Cardiac septum (tissue), 1 donor: Measurements from ENCODE around the gene SMAGP. TPM values are rescaled to one million over a fixed set of nuclear protein-coding genes. Genes with fewer than 3 reads are reported as not detected.

Source experiments
- DNase-seq: peaks from one replicate; pipeline ENCODE4 v3.0.0-alpha.2; 2020; ENCODE audit warnings: low spot score
- intact Hi-C: fragments of 100-400 bp; cut with DNase I; formaldehyde crosslinking; loops from one replicate; pipeline ENCODE4 v1.14.0; 2022
- total RNA-seq: library from RNA; stranded (reverse); fragmentation: NEBNext Ultra II Directional; extraction: Animal tissue kit (Norgen Biotek cat#: 25700); gene quantifications from one replicate; pipeline ENCODE4 v1.2.1, GENCODE V29; 2021
- donor health status: DM: no; HTN: no; CAD: no.

Gene SMAGP
- total RNA-seq, 1 donor from 2014 or later = 4.4 TPM

DNA sequence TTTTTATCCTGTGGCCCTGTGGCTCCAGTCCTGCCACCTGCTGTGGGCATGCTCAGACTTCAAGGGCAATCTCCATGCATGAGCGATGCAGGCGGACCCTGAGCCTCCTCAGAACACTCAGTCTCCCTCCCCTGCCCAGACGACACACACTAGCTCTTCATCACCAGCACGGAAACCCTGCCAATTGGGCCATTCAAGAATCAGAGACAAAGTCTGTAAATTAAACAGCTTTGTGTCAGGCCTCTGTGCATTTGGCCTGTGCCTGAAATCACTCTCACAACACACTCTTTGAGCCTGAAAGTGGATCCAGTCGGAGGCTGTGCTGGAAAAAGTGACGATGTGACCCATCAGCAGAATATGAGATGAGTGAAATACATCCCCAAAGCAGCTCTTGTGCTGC, 64.9 kb downstream of the SMAGP start:
- intact Hi-C loops = no loop called here
- DNase-seq = no peak

DNA sequence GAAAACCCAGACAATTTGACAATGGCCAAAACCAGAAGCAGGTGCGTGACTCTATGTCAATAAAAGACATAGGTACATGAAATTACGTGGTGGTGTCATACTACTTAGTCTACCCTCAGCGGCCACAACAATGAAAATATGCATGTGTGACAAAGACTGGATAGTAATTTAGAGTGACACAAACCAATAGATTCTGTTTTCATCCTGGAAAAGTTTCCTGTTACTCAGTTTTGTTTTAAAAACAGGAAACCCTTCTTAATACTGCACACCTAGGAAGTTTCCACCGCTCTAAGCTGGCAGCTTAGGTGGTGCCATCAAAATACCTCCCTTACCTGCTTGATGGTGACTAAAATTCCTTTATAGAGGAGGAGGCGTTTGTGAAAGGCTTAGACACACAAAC, 67.5 kb downstream of the SMAGP start:
- DNase-seq = no peak
- intact Hi-C loops = no loop called here

DNA sequence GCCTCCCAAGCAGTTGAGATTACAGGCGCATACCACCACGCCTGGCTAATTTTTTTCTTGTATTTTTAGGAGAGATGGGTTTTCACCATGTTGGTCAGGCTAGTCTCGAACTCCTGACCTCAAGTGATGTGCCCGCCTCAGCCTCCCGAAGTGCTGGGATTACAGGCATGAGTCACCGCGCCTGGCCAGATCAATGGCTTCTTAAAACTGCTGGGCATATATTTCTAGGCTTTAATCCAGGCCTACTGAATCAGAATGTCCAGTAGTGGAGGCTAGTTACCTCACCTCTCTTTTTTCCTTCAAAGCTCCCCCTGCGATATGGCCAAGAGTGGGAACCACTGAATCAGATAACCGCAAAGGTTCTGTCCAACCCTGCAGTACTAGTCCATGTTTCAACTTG, 69.4 kb downstream of the SMAGP start:
- no peak for DNase-seq
- intact Hi-C loops = no loop called here

GRCh38 chr12:51200156-51200555, 70.1 kb downstream of the SMAGP start:
- no peak for DNase-seq
- intact Hi-C loops = no loop called here

- intact Hi-C loops = no loop called here
- DNase-seq = no peak
Observed at GRCh38 chr12:51199366-51199945, 70.8 kb downstream of the SMAGP start.

GRCh38 chr12:51198568-51199365, 71.4 kb downstream of the SMAGP start:
- DNase-seq = no peak
- intact Hi-C loops = no loop called here

- DNase-seq = no peak
- intact Hi-C loops = no loop called here
Observed at GRCh38 chr12:51197736-51198567, 72.3 kb downstream of the SMAGP start.

DNA sequence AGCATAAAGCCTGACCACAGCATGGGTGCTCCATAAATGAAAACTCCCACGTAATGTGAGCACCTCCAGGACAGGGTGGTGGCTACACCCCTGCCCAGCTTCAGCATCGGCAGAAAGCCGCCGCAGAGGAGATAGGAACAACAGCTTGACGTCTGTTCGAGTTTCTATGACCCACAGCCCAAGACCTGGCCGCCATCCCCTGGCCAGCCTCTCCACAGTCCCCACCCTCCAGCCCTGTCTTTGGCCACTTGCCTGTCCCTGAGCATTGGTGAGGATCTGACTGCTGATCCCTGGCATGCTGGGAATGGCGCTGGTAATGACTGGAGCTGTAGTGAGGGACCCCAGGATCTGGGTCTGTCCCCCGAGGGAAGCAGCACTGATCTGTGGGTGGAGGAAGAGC, 73.7 kb downstream of the SMAGP start:
- no peak for DNase-seq
- intact Hi-C loops = no loop called here

DNA sequence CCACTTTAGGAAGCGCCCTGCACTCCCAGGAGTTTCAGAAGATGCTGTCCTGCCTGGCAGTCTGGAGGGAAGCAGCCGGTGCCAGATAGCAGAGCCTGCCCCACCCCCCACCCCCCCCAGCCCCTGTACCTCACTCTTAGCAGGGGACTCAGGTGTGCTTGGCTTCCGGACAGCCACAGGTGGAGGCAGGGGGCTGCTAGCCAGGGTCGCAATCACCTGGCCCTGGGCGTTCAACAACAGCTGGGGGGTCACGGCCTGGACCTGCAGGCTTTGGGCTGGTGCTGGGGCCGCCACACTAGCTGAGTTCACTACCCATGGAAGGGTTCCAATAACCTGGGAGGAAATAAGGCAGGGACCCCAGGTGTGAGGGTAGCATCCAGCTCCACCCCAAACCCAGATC, 74.4 kb downstream of the SMAGP start:
- intact Hi-C loops = no loop called here
- DNase-seq = no peak

Other genes starting within 250 kb of the SMAGP start
- gene SLC11A2, start 244.0 kb downstream of the SMAGP start, total RNA-seq = 22.0 TPM
- gene LETMD1, start 222.1 kb downstream of the SMAGP start, total RNA-seq = 27.3 TPM
- gene CSRNP2, start 186.8 kb downstream of the SMAGP start, total RNA-seq = 30.1 TPM
- 20.2 TPM for gene TFCP2, start 97.3 kb downstream of the SMAGP start, total RNA-seq
- gene POU6F1, start 52.4 kb downstream of the SMAGP start, total RNA-seq = 9.1 TPM
- 169 TPM for gene DAZAP2, start 31.6 kb downstream of the SMAGP start, total RNA-seq
- 2.4 TPM for gene BIN2, start 53.8 kb upstream of the SMAGP start, total RNA-seq
- gene CELA1, start 76.3 kb upstream of the SMAGP start, total RNA-seq = not detected
- 0.65 TPM for gene GALNT6, start 121.0 kb upstream of the SMAGP start, total RNA-seq
- gene SLC4A8, start 154.4 kb upstream of the SMAGP start, total RNA-seq = 0.86 TPM